GM19455 (cell line): ENCODE data around the gene INPP5A.
A peak's percentile ranks its signal among the peaks of the same experiment; 100 is the strongest.

Experiments
- ATAC-seq: cut with Tn5 transposase; IDR thresholded peaks from one replicate; pipeline ENCODE4 v1.9.1; 2021; ENCODE audit not compliant: unreplicated experiment

Gene INPP5A

DNA sequence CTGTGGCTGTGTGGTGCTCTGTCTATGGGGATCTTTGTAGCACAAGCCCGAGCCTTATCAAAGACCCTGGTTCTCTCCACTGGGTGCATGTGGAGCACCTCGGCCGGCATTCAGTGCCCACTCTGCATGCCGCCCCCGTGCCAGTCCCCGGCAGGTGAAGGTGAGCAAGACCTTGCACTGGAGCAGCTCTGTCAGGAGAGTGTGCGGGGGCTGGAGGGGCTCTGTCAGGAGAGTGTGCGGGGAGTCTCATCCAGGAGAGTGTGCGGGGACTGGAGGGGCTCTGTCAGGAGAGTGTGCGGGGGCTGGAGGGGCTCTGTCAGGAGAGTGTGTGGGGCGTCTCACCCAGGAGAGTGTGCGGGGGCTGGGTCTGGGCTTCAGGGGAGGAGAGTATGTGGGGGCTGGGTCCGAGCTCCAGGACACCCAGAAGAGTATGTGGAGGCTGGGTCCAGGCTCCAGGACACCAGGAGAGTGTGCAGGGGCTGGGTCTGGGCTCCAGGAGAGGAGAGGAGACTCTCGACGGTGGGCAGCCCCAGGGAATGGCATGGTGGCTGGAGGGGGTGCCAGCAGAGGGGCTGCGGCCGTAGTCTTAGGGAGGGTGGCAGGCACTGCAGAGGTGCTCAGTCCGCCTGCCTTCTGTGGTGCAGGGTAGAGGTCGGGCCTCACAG is 40.8 kb downstream of the INPP5A start:
- no peak for ATAC-seq

DNA sequence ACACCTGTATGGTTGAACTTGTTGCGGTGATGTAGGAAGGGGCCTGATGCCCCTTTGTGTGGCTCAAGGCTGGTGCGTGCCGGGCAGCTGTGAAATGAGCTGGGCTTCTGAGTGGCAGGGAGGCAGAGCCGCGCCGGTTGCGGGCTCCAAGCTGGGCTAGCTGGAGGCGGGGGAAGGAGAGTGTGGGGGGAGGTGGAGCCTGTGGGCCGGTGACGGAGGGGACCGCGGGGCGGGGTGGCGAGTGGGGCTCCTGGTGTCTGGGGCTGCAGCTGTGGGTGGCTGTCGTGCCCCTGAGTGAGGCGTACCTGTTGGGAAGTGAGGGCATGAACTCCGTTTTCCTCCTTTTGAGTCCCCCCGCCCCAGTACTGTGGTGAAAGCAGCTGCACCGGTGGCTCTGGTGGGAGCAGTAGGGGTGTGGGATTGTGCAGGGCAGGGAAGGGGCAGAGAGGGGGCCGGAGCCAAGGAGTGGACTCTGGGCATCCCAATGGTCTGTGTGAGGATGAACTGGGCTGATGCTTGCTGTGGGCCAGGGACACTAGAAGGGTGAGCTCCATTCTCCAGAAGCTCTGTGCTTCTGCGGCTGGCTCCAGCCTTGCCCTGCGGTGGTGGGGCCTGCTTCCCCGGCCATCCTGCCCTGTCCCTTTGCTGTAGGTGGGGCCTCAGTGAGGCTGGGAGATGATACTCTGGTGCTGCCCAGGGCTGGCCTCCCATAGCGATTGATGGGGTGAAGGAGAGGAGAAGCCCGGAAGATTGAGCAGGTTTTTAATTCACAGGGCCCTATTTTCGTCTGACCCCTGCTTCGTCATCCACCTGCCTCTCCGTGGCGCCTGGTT is 41.7 kb downstream of the INPP5A start:
- ATAC-seq, result no peak

DNA sequence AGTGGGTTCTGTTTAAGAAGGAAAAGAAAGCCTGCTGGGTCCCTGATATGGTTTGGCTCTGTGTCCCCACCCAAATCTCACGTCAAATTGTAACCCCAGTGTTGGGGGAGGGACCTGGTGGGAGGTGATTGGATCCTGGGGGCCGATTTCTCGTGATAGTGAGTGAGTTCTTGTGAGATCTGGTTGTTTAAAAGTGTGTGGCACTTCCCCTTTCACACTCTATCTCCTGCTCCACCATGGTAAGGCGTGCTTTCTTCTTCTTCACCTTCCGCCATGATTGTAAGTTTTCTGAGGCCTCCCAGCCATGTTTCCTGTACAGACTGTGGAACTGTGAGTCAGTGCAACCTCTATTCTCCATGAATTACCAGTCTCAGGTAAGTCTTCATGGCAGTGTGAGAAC is 42.6 kb downstream of the INPP5A start:
- ATAC-seq, result no peak

DNA sequence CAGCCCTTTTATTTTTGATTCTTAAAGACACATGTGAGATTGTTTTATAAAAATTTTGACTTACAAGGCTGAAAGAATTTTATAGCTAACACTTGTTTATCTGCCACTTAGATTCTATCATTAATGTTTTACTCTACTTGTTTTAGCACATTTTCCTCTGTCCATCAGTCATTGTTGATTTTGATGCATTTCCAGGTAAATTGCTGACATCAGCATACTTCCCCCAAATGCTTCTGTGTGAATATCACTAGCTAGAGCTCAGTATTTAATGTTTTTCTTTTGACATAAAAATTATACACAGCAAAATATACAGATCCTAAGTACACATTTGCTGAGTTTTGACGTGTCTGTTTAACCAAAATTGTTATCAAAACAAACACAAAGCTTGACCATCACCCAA is 43.0 kb downstream of the INPP5A start:
- no peak for ATAC-seq

DNA sequence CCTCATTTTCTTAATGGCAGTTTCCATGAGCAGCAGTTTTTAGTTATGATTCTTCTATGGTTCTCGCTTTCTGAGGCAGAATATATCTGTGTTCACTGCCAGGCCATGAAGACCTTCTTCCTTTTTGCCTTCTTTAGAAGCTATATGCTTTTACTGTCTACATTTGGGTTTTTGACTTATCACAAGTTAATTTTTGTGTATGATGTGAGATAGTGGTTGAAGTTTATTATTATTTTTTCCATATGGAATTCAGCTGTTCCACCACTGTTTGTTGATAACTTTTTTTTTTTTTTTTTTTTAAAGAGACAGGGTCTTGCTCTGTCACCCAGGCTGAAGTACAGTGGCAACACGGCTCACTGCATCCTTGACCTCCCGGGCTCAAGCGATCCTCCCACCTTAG is 44.5 kb downstream of the INPP5A start:
- ATAC-seq, result no peak

DNA sequence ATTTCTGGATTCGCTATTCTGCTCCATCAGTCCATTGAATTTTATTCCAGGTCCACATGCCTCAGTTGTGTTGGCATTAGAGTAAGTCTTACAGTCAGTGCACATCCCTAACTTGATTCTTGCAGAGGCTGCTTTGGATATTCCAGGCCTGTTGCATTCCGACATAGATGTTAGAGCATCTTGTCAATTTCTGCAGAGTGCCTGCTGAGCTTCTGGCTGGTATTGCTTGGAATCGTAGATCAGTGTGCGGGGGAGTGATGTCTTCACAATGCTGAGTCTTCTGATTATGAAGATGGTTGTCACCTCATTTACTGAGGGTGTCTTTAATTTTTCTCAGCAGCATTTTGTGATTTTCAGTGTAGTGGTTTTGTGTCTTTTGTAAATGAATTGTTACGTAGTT is 45.2 kb downstream of the INPP5A start:
- no peak for ATAC-seq

DNA sequence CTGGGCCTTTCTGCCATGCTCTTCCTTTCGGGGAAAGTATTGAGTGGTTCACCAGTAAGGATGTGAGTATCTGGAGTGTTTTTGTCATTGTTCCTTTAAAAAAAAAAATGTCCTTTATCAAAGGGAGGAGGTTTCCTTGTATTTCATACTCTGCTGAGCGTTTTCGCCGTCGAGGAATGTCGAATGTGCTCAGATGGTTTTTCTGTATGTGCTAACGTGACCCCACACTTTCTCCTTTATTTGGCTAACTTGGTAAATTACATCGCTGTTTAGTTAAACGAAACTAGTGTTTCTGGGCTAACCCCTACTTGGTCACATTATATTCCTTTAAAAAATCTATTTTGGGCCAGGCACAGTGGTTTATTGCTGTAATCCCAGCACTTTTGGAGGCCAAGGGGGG is 45.9 kb downstream of the INPP5A start:
- no peak for ATAC-seq

DNA sequence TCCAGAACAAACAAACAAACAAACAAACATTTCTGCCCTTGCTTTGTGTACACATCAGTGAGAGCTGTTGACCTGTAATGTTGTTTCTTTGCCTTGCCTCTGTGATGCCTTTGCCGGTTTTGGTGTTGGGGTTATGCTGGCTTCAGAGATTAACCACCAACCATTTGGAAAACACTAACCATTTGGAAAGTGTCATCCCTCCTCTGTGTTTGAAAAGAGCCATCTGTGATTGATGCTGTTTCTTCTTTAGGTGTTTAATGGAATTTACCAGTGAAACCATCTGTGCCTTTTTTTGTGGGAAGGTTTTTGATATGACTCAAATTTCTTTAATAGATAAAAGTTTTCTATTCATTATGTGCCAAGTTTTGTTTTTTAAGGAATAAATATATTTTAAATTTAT is 46.5 kb downstream of the INPP5A start:
- ATAC-seq, result no peak

DNA sequence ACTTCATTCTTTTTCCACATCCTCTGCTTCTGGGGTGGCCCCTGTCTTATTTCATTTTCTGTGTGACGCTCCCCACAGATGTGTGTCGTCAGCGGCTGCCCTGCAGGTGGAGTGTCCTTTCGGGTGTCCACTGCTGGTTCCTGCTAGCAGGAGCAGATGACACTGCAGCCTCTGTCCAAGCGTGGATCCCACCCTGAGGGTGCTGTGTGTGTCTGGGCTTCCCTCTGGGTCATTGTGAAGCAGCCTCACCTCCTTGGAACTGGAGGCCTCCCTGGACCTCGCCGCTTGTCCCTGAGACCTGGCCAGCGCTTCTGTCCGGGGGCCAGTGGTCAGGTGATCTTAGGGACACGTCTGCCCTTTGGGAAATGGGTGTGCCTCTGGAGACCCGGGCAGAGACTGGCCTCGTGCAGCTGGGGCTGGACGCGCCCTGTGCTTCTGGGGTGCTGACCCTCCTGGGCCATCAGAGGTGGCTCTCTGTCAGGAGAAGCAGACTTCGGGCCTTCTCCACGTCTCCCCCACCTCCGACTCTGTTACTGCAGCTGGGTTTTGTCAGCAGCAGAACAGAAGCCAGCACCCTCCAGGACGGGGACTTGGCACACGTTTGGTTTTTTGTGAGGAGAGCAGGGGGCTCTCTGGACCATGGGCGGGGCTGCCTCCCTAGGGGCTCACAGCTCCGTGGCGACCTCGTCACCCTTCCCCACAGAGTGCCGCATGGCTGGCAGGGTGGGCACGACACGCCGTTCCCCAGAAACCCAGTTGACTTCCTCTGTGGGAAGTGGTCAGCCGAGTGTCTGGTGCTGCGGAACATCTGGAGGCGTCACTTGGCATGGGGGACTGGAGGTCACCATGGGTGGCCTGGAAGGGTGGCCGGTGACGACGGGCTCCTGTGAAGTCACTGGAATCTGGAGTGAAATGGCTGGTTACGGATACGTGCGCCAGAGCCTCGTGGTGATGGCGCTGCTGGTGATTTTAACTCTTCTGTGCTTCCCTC is 48.4 kb downstream of the INPP5A start:
- ATAC-seq, result no peak

DNA sequence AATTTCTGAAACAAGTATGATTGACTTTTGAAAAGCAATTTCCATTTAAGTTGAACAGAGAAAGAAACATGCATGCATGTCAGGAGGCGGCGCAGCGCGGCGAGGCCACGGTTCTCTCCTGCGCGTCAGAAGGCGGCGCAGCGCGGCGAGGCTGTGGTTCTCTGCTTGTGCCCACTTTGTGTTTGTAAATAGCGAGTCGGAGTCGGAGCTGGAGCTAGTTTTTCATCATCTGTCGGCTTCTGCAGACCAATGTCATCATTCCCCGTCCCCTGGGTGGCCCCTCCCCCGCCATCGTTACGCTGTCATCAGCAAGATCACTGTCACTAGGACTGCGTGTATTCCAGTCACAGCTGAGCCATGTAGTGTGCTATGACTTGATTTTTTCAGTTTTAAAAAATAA is 49.2 kb downstream of the INPP5A start:
- ATAC-seq, result no peak

DNA sequence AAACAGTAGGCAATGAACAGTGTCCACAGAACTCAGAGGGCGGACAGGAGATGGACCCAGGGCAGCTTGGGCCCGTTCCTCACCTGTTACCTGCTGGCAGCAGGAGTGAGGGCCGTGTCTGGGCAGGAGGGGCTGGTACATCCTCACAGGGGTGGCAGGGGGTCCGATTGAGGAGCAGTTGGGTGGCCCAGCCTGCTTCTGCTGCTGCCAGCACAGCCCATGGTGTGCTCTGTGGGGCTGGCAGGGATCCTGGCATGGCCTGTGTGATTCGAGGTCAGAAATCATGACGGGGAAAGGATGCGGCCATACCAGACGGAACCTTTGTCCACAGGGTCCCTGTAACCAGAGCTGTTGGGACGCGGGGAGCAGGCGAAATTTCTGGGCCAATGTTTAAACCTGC is 49.6 kb downstream of the INPP5A start:
- ATAC-seq, result no peak

DNA sequence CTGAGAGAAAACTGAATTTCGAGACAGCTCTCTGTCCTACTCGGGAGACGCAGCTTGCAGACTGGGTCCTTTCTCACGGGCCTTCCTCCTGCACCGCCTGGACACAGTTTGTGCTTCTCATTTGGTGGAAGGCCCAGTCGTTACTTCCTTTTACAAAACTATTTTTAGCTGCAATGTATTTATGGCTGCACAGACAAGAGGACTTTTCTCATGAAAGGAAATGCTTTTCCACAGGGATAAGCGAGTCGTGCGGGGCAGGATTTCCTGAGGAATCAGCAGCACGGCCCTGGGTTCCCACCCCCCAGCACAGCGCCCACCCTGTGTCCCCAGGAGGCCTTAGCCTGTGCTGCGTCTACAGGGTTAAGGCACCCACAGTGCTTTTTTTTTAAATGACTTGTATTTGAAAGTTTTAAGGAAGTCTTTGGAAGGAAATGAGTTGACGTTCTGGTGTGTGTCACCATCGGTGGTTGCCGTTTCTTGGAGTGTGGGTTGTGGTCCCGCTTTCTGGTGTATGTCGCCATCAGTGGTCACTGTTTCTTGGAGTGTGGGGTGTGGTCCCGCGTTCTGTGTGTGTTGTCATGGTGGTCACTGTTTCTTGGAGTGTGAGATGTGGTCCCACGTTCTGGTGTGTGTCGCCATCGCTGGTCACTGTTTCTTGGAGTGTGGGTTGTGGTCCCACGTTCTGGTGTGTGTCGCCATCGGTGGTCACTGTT is 50.9 kb downstream of the INPP5A start:
- ATAC-seq, result no peak

DNA sequence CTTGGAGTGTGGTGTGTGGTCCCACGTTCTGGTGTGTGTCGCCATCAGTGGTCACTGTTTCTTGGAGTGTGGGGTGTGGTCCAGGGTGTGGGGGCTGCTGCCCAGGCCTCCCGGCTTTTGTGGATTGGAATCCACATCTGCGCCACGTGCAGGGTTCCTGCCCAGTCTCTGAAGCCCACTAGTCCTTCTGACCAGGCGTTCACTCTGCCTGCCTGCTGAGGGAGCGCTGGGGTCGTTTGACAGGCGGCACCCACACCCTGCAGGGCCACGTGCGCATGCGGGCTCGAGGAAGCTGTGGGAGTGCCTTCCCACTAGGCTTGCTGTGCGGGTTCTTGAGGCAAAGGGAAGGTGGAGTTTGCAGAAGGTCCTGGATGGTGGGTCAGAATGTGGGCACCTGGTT is 51.4 kb downstream of the INPP5A start:
- ATAC-seq, result no peak

DNA sequence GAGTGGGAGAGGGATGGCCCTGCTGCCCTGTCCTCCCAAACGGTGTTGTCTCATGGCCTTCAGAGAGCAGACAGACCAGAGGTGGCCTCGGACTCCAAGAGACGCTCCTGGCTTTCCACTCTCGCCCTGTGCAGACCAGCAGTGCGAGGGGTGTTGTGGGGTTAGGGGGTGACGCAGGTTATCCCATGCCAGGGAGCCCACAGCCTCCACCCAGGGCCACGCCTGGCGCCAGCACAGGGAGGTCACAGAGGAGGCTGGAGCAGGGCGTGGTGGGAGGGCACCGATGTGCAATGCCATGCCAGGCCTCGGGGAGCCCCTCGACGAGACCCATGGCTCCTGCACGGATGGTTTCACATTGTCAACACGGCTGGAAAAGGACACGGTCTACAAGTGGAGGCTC is 52.1 kb downstream of the INPP5A start:
- ATAC-seq, result no peak

DNA sequence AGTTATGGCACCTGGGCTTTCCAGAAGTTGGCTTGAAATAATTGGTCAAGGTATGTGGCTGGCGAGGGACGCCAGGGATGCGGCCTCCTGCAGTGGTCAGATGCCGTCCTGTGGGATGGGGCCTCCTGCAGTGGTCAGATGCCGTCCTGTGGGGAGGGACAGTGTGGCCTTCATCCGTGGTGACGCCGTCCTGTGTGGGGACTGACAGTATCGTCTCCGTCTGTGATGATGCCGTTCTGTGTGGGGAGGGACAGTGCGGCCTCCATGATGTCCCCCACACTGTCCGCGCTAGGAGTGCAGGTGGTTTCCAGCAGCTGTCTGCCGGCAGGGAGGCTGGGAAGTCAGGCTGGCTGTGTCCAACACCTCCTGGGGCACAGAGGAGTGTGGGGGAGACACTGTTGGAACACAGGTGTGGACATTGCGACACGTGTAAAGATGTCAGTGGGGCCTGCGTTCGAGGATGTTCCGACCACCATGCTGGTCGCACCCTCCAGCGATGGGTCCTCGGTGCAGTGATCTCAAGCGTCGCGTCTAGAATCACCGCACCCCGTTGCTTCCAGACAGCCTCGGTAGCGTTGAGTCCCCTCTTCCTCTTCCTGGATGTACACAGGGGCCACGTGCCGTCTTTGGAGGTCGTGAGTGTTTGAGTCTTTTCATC is 52.6 kb downstream of the INPP5A start:
- no peak for ATAC-seq

DNA sequence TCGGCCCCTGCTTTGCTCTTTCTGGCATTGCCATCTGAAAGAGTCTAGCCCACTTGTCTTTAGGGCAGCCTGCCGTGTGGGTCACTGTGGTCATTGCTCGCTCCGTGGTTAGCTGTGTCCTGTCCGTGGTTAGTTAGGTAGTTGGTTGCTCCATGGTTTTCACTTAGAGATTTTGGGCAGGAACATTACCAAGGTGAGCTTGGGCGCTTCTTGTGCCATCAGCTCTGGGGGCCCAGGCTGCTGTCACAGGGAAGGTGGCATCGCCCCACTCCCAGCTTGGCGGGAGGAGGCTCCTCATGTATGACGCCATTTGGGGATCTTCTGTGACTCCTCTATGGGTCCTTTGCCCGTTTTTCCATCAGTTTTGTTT is 53.1 kb downstream of the INPP5A start:
- ATAC-seq, result no peak

DNA sequence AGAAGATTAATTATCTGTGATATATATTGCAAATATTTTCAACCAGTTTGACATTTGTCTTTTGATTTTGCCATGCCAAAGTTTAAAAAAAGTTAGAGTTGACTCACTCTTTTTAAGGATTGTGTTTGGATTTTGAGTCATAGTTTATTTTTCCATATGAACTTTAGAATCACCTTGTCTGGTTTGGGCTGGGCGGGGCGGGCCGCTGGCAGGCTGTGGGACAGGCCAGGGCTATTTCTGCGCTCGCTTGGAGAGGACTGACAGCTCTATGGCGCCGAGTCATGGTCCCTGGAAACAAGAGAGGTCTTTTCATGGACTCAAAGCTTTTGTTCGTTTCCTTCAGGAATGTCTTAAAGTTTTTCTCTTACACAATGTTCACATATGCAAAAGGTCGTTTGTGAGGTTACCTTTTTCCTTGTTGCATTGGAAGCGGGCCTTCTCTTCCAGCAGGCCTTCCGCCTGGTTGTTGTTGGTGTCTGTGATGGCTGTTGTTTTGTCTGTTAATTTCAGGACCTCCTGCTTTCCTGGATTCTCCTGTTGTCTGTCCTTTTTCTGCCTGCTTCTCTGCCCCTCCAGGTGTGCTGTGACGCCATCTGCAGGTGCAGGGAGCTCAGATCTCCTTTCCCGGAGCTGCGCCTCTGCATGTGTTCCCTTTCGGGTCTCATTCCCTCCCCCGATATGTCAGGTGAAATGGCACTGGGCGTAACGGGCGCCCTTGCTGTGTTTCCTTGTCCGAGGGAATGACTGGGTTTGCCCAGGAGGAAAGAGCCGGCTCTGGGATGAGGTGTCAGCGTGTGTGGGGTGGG is 53.8 kb downstream of the INPP5A start:
- no peak for ATAC-seq

DNA sequence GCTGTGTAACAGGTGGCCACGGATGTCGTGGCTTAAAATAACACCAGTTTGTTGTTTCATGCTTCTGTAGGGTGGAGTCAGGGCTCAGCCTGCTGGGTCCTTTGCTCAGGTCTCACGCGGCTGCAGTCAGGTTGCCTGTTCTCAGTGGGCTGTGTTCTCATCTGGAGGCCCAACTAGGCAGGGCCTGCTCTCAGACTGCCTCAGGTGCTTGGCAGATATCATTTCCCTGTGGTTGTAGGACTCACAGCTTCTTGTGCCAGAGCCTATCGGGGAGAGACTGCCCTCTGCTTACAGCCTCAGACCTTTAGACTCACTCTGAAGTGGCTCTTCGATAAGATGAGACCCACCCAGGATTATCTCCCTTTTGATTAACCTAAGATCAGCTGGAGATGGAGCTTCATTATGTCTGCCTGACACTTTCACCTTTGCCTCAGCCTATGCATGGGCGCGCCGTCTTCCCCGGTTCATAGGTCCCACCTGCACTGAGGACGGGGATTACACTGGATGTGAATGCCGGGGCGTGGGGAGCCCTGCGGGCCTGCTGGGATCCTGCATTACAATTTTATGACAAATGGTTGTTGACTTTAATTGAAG is 55.3 kb downstream of the INPP5A start:
- ATAC-seq, result no peak

DNA sequence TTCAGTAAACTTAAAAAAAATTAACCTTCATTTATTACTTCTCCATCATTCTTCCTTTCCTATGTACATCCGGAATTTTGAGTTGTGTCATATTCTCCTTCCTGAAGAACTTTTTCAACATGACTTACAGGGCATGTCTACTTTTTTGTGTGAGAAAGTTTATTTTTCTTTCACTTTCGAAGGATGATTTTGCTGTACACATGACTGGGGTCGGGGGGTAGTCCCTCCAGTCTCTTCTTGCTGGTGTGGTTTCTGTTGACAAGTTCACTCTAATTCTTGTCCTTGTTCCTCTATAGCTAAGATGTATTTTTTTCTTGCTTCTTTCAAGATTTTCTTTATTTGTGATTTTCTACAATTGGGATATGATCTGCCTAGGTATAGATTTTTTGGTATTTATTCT is 55.8 kb downstream of the INPP5A start:
- ATAC-seq, result peak; percentile 63
